Ovary (tissue), 3 donors: ENCODE results near the gene LRGUK.

ENCODE experiments used
- CTCF ChIP-seq, 3 donors: fragments of 450-650 bp in 2 of 3; fragments of 200-600 bp in 1 of 3; IDR thresholded peaks; one replicate each; pipeline versions ENCODE4 v1.5.1 to v1.8.0; 2016 to 2022; ENCODE audit warnings: antibody characterized with exemption in 3 of 3, mild to moderate bottlenecking in 1 of 3
- EP300 ChIP-seq: sonication (generic); formaldehyde crosslinking; IDR thresholded peaks from one replicate; pipeline ENCODE4 v1.6.1; 2017; ENCODE audit warnings: antibody characterized with exemption
- POLR2A ChIP-seq: fragments of 450-650 bp; IDR thresholded peaks from one replicate; pipeline ENCODE4 v1.6.1; 2017; ENCODE audit warnings: antibody characterized with exemption, mild to moderate bottlenecking, moderate library complexity
- donor health status: DM: no; HTN: no; CAD: no.

GRCh38 chr7:134113655-134114054 lies 13.5 kb upstream of the LRGUK start:
- TF ChIP-seq POLR2A = no peak
- no peak for TF ChIP-seq CTCF (IDR thresholded peaks at IDR 0.05)
- TF ChIP-seq EP300 = no peak
